Stimulated activated CD8-positive, alpha-beta memory T cell treated with anti-CD3 and anti-CD28 coated beads, Interleukin-4, amount 100 ng/mL, for 24 hours (primary cell): ENCODE results near the gene ST6GALNAC4.

ENCODE experiments used
- DNase-seq: peaks from one replicate; pipeline ENCODE4 v3.0.0-alpha.2; 2020; ENCODE audit warnings: low read depth

Gene ST6GALNAC4

GRCh38 chr9:127916720-127917581, at the start of gene ST6GALNAC4:
Gene ST6GALNAC4, minus strand, starts transcription at chr9:127917041. Its CDS starts 622 bp downstream, at chr9:127916419.
- DNase-seq = peak; percentile 94

GRCh38 chr9:127965953-127966352, 49.1 kb upstream of the ST6GALNAC4 start:
- no peak for DNase-seq

- DNase-seq = no peak
These were observed 46.7 kb upstream of the ST6GALNAC4 start for GRCh38 chr9:127963359-127964064.

- no peak for DNase-seq
These were observed 46.2 kb upstream of the ST6GALNAC4 start for GRCh38 chr9:127963041-127963358.

GRCh38 chr9:127962278-127962677, 45.4 kb upstream of the ST6GALNAC4 start:
- no peak for DNase-seq

- no peak for DNase-seq
These were observed 44.8 kb upstream of the ST6GALNAC4 start for GRCh38 chr9:127961613-127962155.

GRCh38 chr9:127961155-127961490, 44.3 kb upstream of the ST6GALNAC4 start:
- DNase-seq = no peak

- DNase-seq = no peak
These were observed 43.7 kb upstream of the ST6GALNAC4 start for GRCh38 chr9:127960410-127961154.

- no peak for DNase-seq
These were observed 43.1 kb upstream of the ST6GALNAC4 start for GRCh38 chr9:127959841-127960409.

GRCh38 chr9:127959398-127959797, 42.6 kb upstream of the ST6GALNAC4 start:
- no peak for DNase-seq

GRCh38 chr9:127958728-127959127, 41.9 kb upstream of the ST6GALNAC4 start:
- no peak for DNase-seq

GRCh38 chr9:127955294-127956015, 38.6 kb upstream of the ST6GALNAC4 start:
- DNase-seq = peak; percentile 67

GRCh38 chr9:127954831-127955293, 38.0 kb upstream of the ST6GALNAC4 start:
- DNase-seq = no peak

GRCh38 chr9:127953768-127954505, 37.1 kb upstream of the ST6GALNAC4 start:
- no peak for DNase-seq

- no peak for DNase-seq
These were observed 36.3 kb upstream of the ST6GALNAC4 start for GRCh38 chr9:127953154-127953553.

- DNase-seq = no peak
These were observed 33.9 kb upstream of the ST6GALNAC4 start for GRCh38 chr9:127950513-127951289.

GRCh38 chr9:127949827-127950512, 33.1 kb upstream of the ST6GALNAC4 start:
- no peak for DNase-seq

- DNase-seq = no peak
These were observed 31.2 kb upstream of the ST6GALNAC4 start for GRCh38 chr9:127947841-127948710.
